RWPE2 (cell line): ENCODE measurements around the gene MAPKBP1.
A peak's percentile ranks its signal among the peaks of the same experiment; 100 is the strongest.

Source experiments
- ATAC-seq: fragments of 200-7000 bp; cut with Tn5 transposase; 3 replicates; pipeline ENCODE4 v1.9.1; 2021; ENCODE audit warnings: low read depth
- DNase-seq: peaks from one replicate; pipeline ENCODE4 v3.0.0-alpha.2; 2020; ENCODE audit warnings: low spot score
- H3K27ac ChIP-seq: fragments of 450-650 bp; 2 replicates; pipeline ENCODE4 v1.5.1; 2017; ENCODE audit warnings: mild to moderate bottlenecking; ENCODE audit not compliant: poor library complexity, severe bottlenecking
- H3K27me3 ChIP-seq: fragments of 250-450 bp; sonication (Bioruptor Pico); 2 replicates; pipeline ENCODE4 v1.5.1; 2021; ENCODE audit warnings: mild to moderate bottlenecking, moderate library complexity; ENCODE audit not compliant: insufficient read depth, poor library complexity, severe bottlenecking
- H3K36me3 ChIP-seq: fragments of 250-450 bp; sonication (Bioruptor Pico); 2 replicates; pipeline ENCODE4 v1.5.1; 2020; ENCODE audit warnings: low read depth, mild to moderate bottlenecking, moderate library complexity
- H3K4me1 ChIP-seq: fragments of 250-450 bp; sonication (Bioruptor Pico); 2 replicates; pipeline ENCODE4 v1.5.1; 2021; ENCODE audit warnings: mild to moderate bottlenecking, moderate library complexity; ENCODE audit not compliant: insufficient read depth, poor library complexity, severe bottlenecking
- H3K4me3 ChIP-seq: fragments of 250-450 bp; sonication (Bioruptor Pico); 2 replicates; pipeline ENCODE4 v1.5.1; 2021; ENCODE audit warnings: mild to moderate bottlenecking, moderate library complexity; ENCODE audit not compliant: severe bottlenecking
- H3K9me3 ChIP-seq: fragments of 250-450 bp; sonication (Bioruptor Pico); 2 replicates; pipeline ENCODE4 v1.5.1; 2021; ENCODE audit warnings: mild to moderate bottlenecking, moderate library complexity; ENCODE audit not compliant: severe bottlenecking
- TF ChIP-seq, protein P1 (sequence below): fragments of 450-650 bp; IDR thresholded peaks from one replicate; pipeline ENCODE4 v1.5.1; 2017; ENCODE audit warnings: mild to moderate bottlenecking, moderate library complexity; ENCODE audit not compliant: poor library complexity, severe bottlenecking

MAPKBP1 gene

DNA sequence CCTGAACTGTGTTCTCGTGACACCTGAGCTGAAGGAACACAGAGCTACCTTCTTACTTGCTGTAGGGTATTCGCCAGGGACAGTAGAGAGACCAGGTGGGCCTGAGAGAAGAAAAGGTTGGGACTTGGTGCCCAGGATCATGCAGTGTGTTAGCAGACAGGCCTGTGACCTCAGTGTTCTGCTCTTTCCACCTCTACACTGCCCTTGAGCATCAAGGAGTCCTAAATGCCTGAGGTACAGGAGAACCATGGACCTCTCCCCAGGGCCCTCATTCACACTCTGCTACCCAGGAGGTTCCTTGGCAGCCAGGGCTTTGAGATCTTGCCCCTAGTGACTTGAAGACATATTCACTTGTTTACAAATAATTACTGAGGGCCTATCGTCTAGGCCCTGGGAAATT is 31.4 kb downstream of the MAPKBP1 start:
- Histone ChIP-seq H3K9me3 (no peaks in the 10 kb centered on the region), H3K27ac (peak overlapping the region; percentile 90)
- DNase-seq = no peak

DNA sequence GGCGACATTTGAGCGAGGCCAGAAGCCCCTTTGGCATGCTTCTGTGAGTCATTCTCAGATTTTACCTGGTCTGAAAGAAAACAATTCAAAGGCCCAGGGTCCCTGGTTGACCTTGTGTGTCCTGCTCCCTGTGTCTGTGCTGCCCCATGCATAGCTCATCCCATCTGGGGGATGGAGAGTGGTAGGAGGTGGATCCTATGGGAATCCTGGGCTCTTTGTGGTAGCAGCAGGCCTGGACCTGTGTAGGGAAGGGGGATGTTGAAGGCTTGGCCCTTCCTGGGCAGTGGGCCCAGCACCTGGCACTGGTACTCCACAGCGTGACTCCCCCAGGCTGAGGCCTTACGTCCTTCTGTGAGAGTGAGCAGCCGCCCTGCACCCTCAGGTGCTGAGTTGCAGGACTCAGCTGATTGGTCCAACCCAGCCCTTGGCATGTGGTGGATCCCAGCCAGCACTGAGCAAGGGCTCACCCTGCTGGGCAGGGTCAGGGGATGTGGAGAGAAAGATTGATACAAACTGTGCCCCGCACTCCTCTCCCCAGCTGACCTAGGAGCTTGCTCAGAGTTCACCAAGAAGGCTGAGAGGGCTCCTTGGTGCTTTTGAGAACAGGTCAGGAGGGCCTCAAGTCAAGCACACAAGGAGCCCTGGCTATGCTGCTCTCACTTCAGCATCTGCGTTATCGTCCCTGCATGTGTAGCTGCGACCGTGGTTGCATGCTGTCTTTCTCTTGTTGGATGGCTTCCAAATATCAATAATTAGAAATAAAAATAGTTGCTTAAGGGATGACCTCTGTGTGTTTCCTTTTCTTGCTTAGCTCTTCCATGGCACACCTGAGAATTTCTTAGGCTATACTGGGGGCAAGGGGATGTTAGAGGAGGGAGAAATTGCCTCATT is 32.3 kb downstream of the MAPKBP1 start:
- DNase-seq (peak; percentile 99), ATAC-seq (peak; percentile 77)
- H3K9me3 ChIP-seq = no peaks in the 10 kb centered on the region
- no peak overlapping the region for H3K4me3 ChIP-seq
- H3K36me3 ChIP-seq = peaks cover 43% of the 10 kb centered on the region
- peaks cover 56% of the 10 kb centered on the region for H3K4me1 ChIP-seq
- H3K27ac ChIP-seq = peak overlapping the region; percentile 90
- H3K27me3 ChIP-seq = no peaks in the 10 kb centered on the region
- TF ChIP-seq, protein P1, sequence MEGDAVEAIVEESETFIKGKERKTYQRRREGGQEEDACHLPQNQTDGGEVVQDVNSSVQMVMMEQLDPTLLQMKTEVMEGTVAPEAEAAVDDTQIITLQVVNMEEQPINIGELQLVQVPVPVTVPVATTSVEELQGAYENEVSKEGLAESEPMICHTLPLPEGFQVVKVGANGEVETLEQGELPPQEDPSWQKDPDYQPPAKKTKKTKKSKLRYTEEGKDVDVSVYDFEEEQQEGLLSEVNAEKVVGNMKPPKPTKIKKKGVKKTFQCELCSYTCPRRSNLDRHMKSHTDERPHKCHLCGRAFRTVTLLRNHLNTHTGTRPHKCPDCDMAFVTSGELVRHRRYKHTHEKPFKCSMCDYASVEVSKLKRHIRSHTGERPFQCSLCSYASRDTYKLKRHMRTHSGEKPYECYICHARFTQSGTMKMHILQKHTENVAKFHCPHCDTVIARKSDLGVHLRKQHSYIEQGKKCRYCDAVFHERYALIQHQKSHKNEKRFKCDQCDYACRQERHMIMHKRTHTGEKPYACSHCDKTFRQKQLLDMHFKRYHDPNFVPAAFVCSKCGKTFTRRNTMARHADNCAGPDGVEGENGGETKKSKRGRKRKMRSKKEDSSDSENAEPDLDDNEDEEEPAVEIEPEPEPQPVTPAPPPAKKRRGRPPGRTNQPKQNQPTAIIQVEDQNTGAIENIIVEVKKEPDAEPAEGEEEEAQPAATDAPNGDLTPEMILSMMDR = peak; percentile 95

More for the DNA sequence above, 31.4 kb downstream of the MAPKBP1 start:
- no peak overlapping the region for H3K4me3 ChIP-seq
- H3K36me3 ChIP-seq = peaks cover 43% of the 10 kb centered on the region
- H3K27me3 ChIP-seq = no peaks in the 10 kb centered on the region
- H3K4me1 ChIP-seq = peaks cover 62% of the 10 kb centered on the region
- ATAC-seq = no peak
- TF ChIP-seq, protein P1 = no peak

DNA sequence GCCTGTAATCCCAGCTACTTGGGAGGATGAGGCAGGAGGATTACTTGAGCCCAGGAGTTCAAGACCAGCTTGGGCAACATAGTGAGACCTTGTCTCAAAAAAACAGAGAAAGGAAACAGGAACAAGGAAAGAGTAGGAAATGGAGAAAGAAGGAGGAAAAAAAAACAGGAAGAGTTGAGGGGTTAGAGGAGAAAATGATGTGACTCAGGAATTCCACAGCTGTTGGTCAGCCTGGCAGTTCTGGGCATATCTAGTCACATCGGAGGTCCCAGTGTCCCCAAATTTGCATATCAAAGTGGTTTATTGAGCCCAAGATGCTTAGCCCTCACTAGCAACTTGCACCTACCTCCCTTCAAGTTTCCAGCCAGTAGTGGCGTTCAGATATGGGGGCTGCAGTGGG is 34.8 kb downstream of the MAPKBP1 start:
- no peak overlapping the region for H3K4me3 ChIP-seq
- DNase-seq (no peak), ATAC-seq (no peak)
- TF ChIP-seq, protein P1 = no peak
- peaks cover 33% of the 10 kb centered on the region for H3K4me1 ChIP-seq
- no peaks in the 10 kb centered on the region for H3K27me3 ChIP-seq
- H3K27ac ChIP-seq = peak overlapping the region; percentile 23
- H3K36me3 ChIP-seq = peaks cover 56% of the 10 kb centered on the region
- H3K9me3 ChIP-seq = no peaks in the 10 kb centered on the region

DNA sequence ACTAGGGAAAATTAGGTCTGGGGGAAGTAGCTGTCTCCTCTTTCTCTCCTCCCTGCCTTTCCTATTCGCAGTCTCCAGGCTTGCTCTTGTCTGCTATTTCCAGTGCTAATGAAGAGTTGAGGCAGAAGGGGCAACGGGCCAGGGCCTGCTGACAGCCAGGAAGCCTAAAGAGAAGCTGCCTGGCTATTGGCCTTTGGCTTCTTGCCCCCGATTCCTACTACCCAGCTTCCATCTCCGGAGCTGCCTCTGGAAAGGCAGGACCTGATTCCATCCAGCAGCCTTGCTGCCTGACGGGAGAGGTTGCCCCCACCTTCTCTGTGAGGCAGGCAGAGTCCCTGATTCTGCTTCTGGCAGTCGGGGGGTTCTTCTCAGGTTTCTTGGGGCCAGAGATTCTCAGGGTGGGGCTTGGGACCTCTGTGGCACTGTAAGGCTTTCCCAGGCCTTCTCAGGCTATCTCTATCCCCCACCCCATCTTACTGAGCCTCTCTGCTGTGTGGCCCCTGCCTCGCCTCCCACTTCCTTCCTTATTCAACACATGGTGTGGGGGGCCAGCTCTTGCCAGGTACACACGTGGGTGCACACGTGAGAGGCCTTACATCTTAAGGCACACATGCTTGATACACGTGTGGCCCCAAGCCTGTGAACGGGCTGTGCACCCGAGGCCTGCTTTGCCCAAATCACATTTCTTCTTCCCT is 35.4 kb downstream of the MAPKBP1 start:
- Histone ChIP-seq H3K36me3 (peaks cover 62% of the 10 kb centered on the region), H3K9me3 (no peaks in the 10 kb centered on the region), H3K4me3 (no peak overlapping the region), H3K27ac (peak overlapping the region; percentile 23), H3K4me1 (peaks cover 27% of the 10 kb centered on the region), H3K27me3 (no peaks in the 10 kb centered on the region)
- ATAC-seq = no peak
- DNase-seq = no peak
- TF ChIP-seq, protein P1 = no peak
